OCI-LY3 (cell line): ENCODE results near the gene CAMTA1.

Experiments
- CTCF ChIP-seq: fragments of 200-600, 300-600 bp; sonication (generic); IDR thresholded peaks from 2 replicates; pipeline ENCODE4 v1.5.1; 2014; ENCODE audit warnings: antibody characterized with exemption, low read length, low read depth
- EZH2phosphoT487 ChIP-seq: fragments of 200-600 bp; shearing (Covaris generic); IDR thresholded peaks from 2 replicates; pipeline ENCODE4 v1.6.1; 2018; ENCODE audit warnings: antibody characterized with exemption, mixed run types, low read depth

GRCh38 chr1:7573481-7573880, 788.2 kb downstream of the CAMTA1 start:
- TF ChIP-seq CTCF: no peak
- no peak for TF ChIP-seq EZH2phosphoT487
